GM23338 (cell line): ENCODE measurements around the gene TIMP4. TPM values are rescaled to one million over a fixed set of nuclear protein-coding genes. Genes with fewer than 3 reads are reported as not detected.

Experiments used
- ATAC-seq: fragments of 200-7000 bp; cut with Tn5 transposase; 3 replicates; pipeline ENCODE4 v1.9.1; 2020
- DNase-seq: peaks from one replicate; pipeline ENCODE4 v3.0.0-alpha.2; 2015; ENCODE audit warnings: low spot score
- H2AFZ ChIP-seq: fragments of 200-600 bp; sonication (generic); 2 replicates; pipeline ENCODE4 v1.8.0; 2016; ENCODE audit warnings: antibody characterized with exemption, mild to moderate bottlenecking, moderate library complexity
- H3F3A ChIP-seq: fragments of 200-600 bp; sonication (generic); replicated peaks from 2 replicates; pipeline ENCODE4 v1.8.0; 2017; ENCODE audit warnings: antibody characterized with exemption, mixed run types, low read depth
- H3K27ac ChIP-seq: fragments of 200-600 bp; sonication (generic); 2 replicates; pipeline ENCODE4 v1.6.1; 2016; ENCODE audit warnings: low read depth
- H3K27me3 ChIP-seq: fragments of 200-600 bp; sonication (generic); 2 replicates; pipeline ENCODE4 v1.8.0; 2016; ENCODE audit warnings: mild to moderate bottlenecking, mixed run types, moderate library complexity; ENCODE audit not compliant: insufficient read depth
- H3K36me3 ChIP-seq: fragments of 200-600 bp; sonication (generic); 2 replicates; pipeline ENCODE4 v1.8.0; 2016; ENCODE audit warnings: mild to moderate bottlenecking; ENCODE audit not compliant: insufficient read depth
- H3K4me1 ChIP-seq: fragments of 200-600 bp; sonication (generic); 2 replicates; pipeline ENCODE4 v1.8.0; 2016; ENCODE audit warnings: mild to moderate bottlenecking, moderate library complexity; ENCODE audit not compliant: insufficient read depth
- H3K4me2 ChIP-seq: fragments of 200-600 bp; sonication (generic); 2 replicates; pipeline ENCODE4 v1.7.1; 2017; ENCODE audit warnings: mixed run types
- H3K4me3 ChIP-seq: fragments of 200-600 bp; sonication (generic); 2 replicates; pipeline ENCODE4 v1.6.1; 2016; ENCODE audit warnings: mixed run types
- H3K79me2 ChIP-seq: fragments of 200-600 bp; sonication (generic); replicated peaks from 2 replicates; pipeline ENCODE4 v1.8.0; 2017; ENCODE audit warnings: mild to moderate bottlenecking; ENCODE audit not compliant: insufficient read depth
- H3K9me2 ChIP-seq: fragments of 200-600 bp; sonication (generic); 2 replicates; pipeline ENCODE4 v1.8.0; 2017; ENCODE audit not compliant: insufficient read depth
- H4K20me1 ChIP-seq: fragments of 200-600 bp; sonication (generic); replicated peaks from 2 replicates; pipeline ENCODE4 v1.8.0; 2017; ENCODE audit warnings: mild to moderate bottlenecking; ENCODE audit not compliant: insufficient read depth
- H3K27ac Mint-ChIP-seq: 2 replicates; pipeline ENCODE4 v1.8.0; 2020; ENCODE audit warnings: inconsistent platforms, mild to moderate bottlenecking, moderate library complexity, mixed read lengths
- H3K27me3 Mint-ChIP-seq: 3 replicates; pipeline ENCODE4 v1.8.0; 2022; ENCODE audit warnings: low read depth, mild to moderate bottlenecking, moderate library complexity, mixed read lengths, inconsistent platforms; ENCODE audit not compliant: insufficient read depth, poor library complexity
- H3K36me3 Mint-ChIP-seq: 3 replicates; pipeline ENCODE4 v1.8.0; 2021; ENCODE audit warnings: low read depth, mild to moderate bottlenecking, inconsistent platforms, moderate library complexity, mixed read lengths
- H3K4me1 Mint-ChIP-seq: 3 replicates; pipeline ENCODE4 v1.8.0; 2020; ENCODE audit warnings: mild to moderate bottlenecking, inconsistent platforms, mixed read lengths
- H3K4me3 Mint-ChIP-seq: 3 replicates; pipeline ENCODE4 v1.8.0; 2021; ENCODE audit warnings: moderate library complexity, mild to moderate bottlenecking, inconsistent platforms, mixed read lengths
- H3K9me3 Mint-ChIP-seq: 3 replicates; pipeline ENCODE4 v1.8.0; 2020; ENCODE audit warnings: moderate library complexity, mild to moderate bottlenecking, inconsistent platforms, mixed read lengths
- CREB1 ChIP-seq: fragments of 250-450 bp; sonication (Bioruptor Pico); IDR thresholded peaks from 2 replicates; pipeline ENCODE4 v1.5.0; 2020; ENCODE audit warnings: low read depth, mild to moderate bottlenecking, moderate library complexity
- CTCF ChIP-seq, 2 experiments: fragments of 200-600 bp in 1 of 2; sonication (generic) in 1 of 2; conservative IDR thresholded peaks; 2 replicates each; pipeline versions ENCODE4 v1.5.1 to v1.6.1; 2016 to 2017; ENCODE audit warnings: antibody characterized with exemption in 2 of 2, low read depth in 2 of 2, mild to moderate bottlenecking in 2 of 2, moderate library complexity in 1 of 2
- EZH2 ChIP-seq: fragments of 200-600 bp; sonication (generic); IDR thresholded peaks from one replicate; pipeline ENCODE4 v1.8.0; 2017; ENCODE audit warnings: antibody characterized with exemption, mild to moderate bottlenecking, low read depth; ENCODE audit not compliant: unreplicated experiment
- EZH2phosphoT487 ChIP-seq: fragments of 200-600 bp; sonication (generic); IDR thresholded peaks from one replicate; pipeline ENCODE4 v1.8.1; 2018; ENCODE audit warnings: antibody characterized with exemption; ENCODE audit not compliant: unreplicated experiment
- JUNB ChIP-seq: IDR thresholded peaks from one replicate; pipeline ENCODE4 v1.6.1; 2016; ENCODE audit warnings: antibody characterized with exemption; ENCODE audit not compliant: unreplicated experiment
- NANOG ChIP-seq: IDR thresholded peaks from 2 replicates; pipeline ENCODE4 v1.6.1; 2016; ENCODE audit warnings: antibody characterized with exemption, borderline replicate concordance
- POLR2AphosphoS5 ChIP-seq: IDR thresholded peaks from 2 replicates; pipeline ENCODE4 v1.6.1; 2016; ENCODE audit warnings: antibody characterized with exemption, low read depth
- STAT1 ChIP-seq: IDR thresholded peaks from one replicate; pipeline ENCODE4 v1.6.1; 2016; ENCODE audit warnings: antibody characterized with exemption; ENCODE audit not compliant: unreplicated experiment
- ZNF114 ChIP-seq: fragments of 250-450 bp; sonication (Bioruptor Pico); IDR thresholded peaks from 2 replicates; pipeline ENCODE4 v1.5.0; 2020; ENCODE audit warnings: mild to moderate bottlenecking, moderate library complexity
- ZNF331 ChIP-seq: fragments of 250-450 bp; sonication (Bioruptor Pico); IDR thresholded peaks from 2 replicates; pipeline ENCODE4 v1.5.0; 2020; ENCODE audit warnings: low read depth, mild to moderate bottlenecking, moderate library complexity
- ZNF462 ChIP-seq: fragments of 250-450 bp; sonication (Bioruptor Pico); IDR thresholded peaks from 2 replicates; pipeline ENCODE4 v1.5.0; 2020; ENCODE audit warnings: mild to moderate bottlenecking, moderate library complexity
- polyA plus RNA-seq: library from polyadenylated mRNA; unstranded; fragments of >200 nt; fragmentation: Nextera tagmentation; extraction: Ambion mirVana; gene quantifications from 2 replicates; pipeline ENCODE4 v1.2.1, GENCODE V29; 2016
- total RNA-seq: library from RNA; depleted of rRNA; stranded (reverse); fragments of >200 nt; shearing (Covaris generic); gene quantifications from 2 replicates; pipeline ENCODE4 v1.2.3, GENCODE V29; 2014
- TF ChIP-seq, protein P1 (sequence below): IDR thresholded peaks from 2 replicates; pipeline ENCODE4 v1.6.1; 2016; ENCODE audit warnings: antibody characterized with exemption
- TF ChIP-seq, protein P2 (sequence below): IDR thresholded peaks from one replicate; pipeline ENCODE4 v1.6.1; 2018; ENCODE audit warnings: antibody characterized with exemption; ENCODE audit not compliant: unreplicated experiment

The TIMP4 gene
- total and polyA plus RNA-seq, 2 experiments from 2014 or later = 6.7 to 11.1 TPM

DNA sequence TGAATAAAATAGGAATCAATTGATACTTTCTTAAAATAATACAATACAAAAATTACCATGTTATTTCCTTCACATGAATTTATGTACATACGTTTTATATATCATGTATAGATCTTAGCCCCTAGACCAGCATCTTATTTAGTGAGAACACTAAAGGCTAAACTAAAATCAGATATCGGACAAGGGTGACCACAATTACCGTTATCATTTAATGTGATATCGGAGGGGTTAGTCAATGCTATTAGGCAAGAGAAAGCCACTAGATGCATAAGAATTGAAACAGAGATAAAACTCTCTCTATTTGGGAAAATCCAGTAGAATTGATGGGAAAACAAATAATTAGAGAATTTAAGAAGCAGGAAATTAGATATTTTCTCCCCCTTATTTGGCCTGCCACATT is 46.5 kb upstream of the TIMP4 start:
- Histone ChIP-seq H3K27ac (no peak overlapping the region), H3F3A (no peaks in the 10 kb centered on the region), H3K4me2 (no peak overlapping the region), H3K4me1 (no peaks in the 10 kb centered on the region), H4K20me1 (no peaks in the 10 kb centered on the region), H3K9me2 (no peaks in the 10 kb centered on the region), H2AFZ (no peak overlapping the region), H3K79me2 (no peaks in the 10 kb centered on the region), H3K36me3 (no peaks in the 10 kb centered on the region), H3K4me3 (no peak overlapping the region), H3K27me3 (no peaks in the 10 kb centered on the region)
- Mint-ChIP-seq H3K9me3 (no peaks in the 10 kb centered on the region), H3K27me3 (no peaks in the 10 kb centered on the region), H3K4me3 (no peak overlapping the region), H3K27ac (no peak overlapping the region), H3K4me1 (no peaks in the 10 kb centered on the region), H3K36me3 (peaks cover 5% of the 10 kb centered on the region; the same call in 1 of the 3 replicates)
- ATAC-seq (no peak), DNase-seq (no peak)
- TF ChIP-seq ZNF462 (CRISPR knock-in tag) (no peak), NANOG (no peak), CREB1 (CRISPR knock-in tag) (no peak), STAT1 (no peak), CTCF (conservative IDR thresholded peaks at IDR 0.05; ENCODE audit: low read depth in 2 of 2) (no peak), EZH2 (no peak), JUNB (no peak), ZNF114 (CRISPR knock-in tag) (no peak), EZH2phosphoT487 (no peak), ZNF331 (CRISPR knock-in tag) (no peak), POLR2AphosphoS5 (no peak)
- TF ChIP-seq, protein P1, sequence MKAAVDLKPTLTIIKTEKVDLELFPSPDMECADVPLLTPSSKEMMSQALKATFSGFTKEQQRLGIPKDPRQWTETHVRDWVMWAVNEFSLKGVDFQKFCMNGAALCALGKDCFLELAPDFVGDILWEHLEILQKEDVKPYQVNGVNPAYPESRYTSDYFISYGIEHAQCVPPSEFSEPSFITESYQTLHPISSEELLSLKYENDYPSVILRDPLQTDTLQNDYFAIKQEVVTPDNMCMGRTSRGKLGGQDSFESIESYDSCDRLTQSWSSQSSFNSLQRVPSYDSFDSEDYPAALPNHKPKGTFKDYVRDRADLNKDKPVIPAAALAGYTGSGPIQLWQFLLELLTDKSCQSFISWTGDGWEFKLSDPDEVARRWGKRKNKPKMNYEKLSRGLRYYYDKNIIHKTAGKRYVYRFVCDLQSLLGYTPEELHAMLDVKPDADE = no peak
- TF ChIP-seq, protein P2, sequence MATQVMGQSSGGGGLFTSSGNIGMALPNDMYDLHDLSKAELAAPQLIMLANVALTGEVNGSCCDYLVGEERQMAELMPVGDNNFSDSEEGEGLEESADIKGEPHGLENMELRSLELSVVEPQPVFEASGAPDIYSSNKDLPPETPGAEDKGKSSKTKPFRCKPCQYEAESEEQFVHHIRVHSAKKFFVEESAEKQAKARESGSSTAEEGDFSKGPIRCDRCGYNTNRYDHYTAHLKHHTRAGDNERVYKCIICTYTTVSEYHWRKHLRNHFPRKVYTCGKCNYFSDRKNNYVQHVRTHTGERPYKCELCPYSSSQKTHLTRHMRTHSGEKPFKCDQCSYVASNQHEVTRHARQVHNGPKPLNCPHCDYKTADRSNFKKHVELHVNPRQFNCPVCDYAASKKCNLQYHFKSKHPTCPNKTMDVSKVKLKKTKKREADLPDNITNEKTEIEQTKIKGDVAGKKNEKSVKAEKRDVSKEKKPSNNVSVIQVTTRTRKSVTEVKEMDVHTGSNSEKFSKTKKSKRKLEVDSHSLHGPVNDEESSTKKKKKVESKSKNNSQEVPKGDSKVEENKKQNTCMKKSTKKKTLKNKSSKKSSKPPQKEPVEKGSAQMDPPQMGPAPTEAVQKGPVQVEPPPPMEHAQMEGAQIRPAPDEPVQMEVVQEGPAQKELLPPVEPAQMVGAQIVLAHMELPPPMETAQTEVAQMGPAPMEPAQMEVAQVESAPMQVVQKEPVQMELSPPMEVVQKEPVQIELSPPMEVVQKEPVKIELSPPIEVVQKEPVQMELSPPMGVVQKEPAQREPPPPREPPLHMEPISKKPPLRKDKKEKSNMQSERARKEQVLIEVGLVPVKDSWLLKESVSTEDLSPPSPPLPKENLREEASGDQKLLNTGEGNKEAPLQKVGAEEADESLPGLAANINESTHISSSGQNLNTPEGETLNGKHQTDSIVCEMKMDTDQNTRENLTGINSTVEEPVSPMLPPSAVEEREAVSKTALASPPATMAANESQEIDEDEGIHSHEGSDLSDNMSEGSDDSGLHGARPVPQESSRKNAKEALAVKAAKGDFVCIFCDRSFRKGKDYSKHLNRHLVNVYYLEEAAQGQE = no peak
